Gastroesophageal sphincter (tissue), 4 donors: Measurements from ENCODE around the gene ADCY2. TPM values are rescaled to one million over a fixed set of nuclear protein-coding genes. Genes with fewer than 3 reads are reported as not detected.
A peak's percentile ranks its signal among the peaks of the same experiment; 100 is the strongest.

ENCODE experiments used
- ATAC-seq: fragments of 150-250 bp; one replicate; pipeline ENCODE4 v1.9.1; 2016; ENCODE audit warnings: mild to moderate bottlenecking, moderate library complexity
- H3K27ac ChIP-seq, 4 donors: fragments of 200-600 bp; sonication (generic) in 3 of 4; 1 replicate in 3 of 4; 2 replicates in 1 of 4; pipeline ENCODE4 v1.5.1; 2016 to 2019
- H3K27me3 ChIP-seq: fragments of 200-600 bp; sonication (generic); one replicate; pipeline ENCODE4 v1.5.1; 2019
- H3K36me3 ChIP-seq, 2 donors: fragments of 200-600 bp; sonication (generic); one replicate each; pipeline ENCODE4 v1.5.1; 2019; ENCODE audit warnings: control low read depth in 1 of 2
- H3K4me1 ChIP-seq, 3 donors: fragments of 200-600 bp; sonication (generic); 1 replicate in 2 of 3; 2 replicates in 1 of 3; pipeline ENCODE4 v1.5.1; 2016 to 2019; ENCODE audit warnings: control low read depth in 2 of 3
- H3K4me3 ChIP-seq, 2 donors: fragments of 200-600 bp; sonication (generic); one replicate each; pipeline ENCODE4 v1.5.1; 2019; ENCODE audit warnings: mild to moderate bottlenecking in 1 of 2, moderate library complexity in 1 of 2
- H3K9me3 ChIP-seq, 3 donors: fragments of 200-600 bp; sonication (generic); one replicate each; pipeline ENCODE4 v1.5.1; 2017 to 2019; ENCODE audit warnings: control low read depth in 2 of 3
- CTCF ChIP-seq, 4 experiments: fragments of 200-600 bp in 2 of 4; fragments of 450-650 bp in 2 of 4; sonication (generic) in 1 of 4; IDR thresholded peaks; one replicate each; pipeline ENCODE4 v1.5.1; 2017 to 2019; ENCODE audit warnings: antibody characterized with exemption in 4 of 4, mild to moderate bottlenecking in 2 of 4, moderate library complexity in 2 of 4
- EP300 ChIP-seq: sonication (generic); formaldehyde crosslinking; IDR thresholded peaks from one replicate; pipeline ENCODE4 v1.6.1; 2017; ENCODE audit warnings: antibody characterized with exemption, mild to moderate bottlenecking
- POLR2A ChIP-seq, 2 donors: fragments of 450-650 bp; IDR thresholded peaks; one replicate each; pipeline ENCODE4 v1.6.1; 2017; ENCODE audit warnings: antibody characterized with exemption in 2 of 2, mild to moderate bottlenecking in 2 of 2, moderate library complexity in 1 of 2
- POLR2AphosphoS5 ChIP-seq: sonication (generic); formaldehyde crosslinking; IDR thresholded peaks from one replicate; pipeline ENCODE4 v1.6.1; 2017; ENCODE audit warnings: antibody characterized with exemption
- WGBS, 2 donors: methylation state at CpG; one replicate each; pipeline ENCODE4 v1.1.5; 2018; ENCODE audit warnings: low coverage in 1 of 2; 5-methylcytosine and 5-hydroxymethylcytosine counted together
- total RNA-seq, 4 donors: library from RNA; depleted of rRNA; stranded (reverse); fragments of >200 nt; gene quantifications; one replicate each; pipeline ENCODE4 v1.1.0, GENCODE V29; 2016

The ADCY2 gene
- total RNA-seq, 4 donors from 2014 or later: 5.8 to 15.9 (median 8.9) TPM

- Histone ChIP-seq H3K27ac (no peak overlapping the region), H3K4me3 (no peak overlapping the region), H3K9me3 (peaks cover 0 to 11% (median 0%) of the 10 kb centered on the region in 3 donors), H3K4me1 (no peaks in the 10 kb centered on the region), H3K36me3 (no peaks in the 10 kb centered on the region), H3K27me3 (no peaks in the 10 kb centered on the region)
- 59 to 60% methylated on average over 2 of the region's 4 CpGs for WGBS, 2 donors
- ATAC-seq: no peak
- no peak for TF ChIP-seq POLR2A (IDR thresholded peaks at IDR 0.05)
- no peak for TF ChIP-seq POLR2AphosphoS5
- TF ChIP-seq EP300: no peak
- TF ChIP-seq CTCF (IDR thresholded peaks at IDR 0.05): no peak
Observed at GRCh38 chr5:7638456-7638855, 242.5 kb downstream of the ADCY2 start.

DNA sequence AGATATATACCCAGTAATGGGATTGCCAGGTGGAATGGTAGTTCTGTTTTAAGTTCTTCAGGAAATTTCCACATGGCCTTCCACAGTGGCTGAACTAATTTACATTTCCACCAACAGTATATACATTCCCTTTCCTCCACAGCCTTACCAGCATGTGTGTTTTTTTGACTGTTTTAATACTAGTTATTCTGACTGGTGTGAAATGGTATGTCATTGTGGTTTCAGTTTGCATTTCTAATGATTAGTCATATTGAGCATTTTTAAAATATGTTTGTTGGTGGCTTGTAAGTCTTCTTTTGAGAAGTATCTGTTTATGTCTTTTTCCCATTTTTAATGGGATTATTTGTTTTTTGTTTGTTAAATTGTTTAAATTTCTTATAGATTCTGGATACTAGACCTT, 246.1 kb downstream of the ADCY2 start:
- TF ChIP-seq POLR2A (IDR thresholded peaks at IDR 0.05): no peak
- no peak for TF ChIP-seq POLR2AphosphoS5
- TF ChIP-seq EP300: no peak
- no peak for TF ChIP-seq CTCF (IDR thresholded peaks at IDR 0.05)

DNA sequence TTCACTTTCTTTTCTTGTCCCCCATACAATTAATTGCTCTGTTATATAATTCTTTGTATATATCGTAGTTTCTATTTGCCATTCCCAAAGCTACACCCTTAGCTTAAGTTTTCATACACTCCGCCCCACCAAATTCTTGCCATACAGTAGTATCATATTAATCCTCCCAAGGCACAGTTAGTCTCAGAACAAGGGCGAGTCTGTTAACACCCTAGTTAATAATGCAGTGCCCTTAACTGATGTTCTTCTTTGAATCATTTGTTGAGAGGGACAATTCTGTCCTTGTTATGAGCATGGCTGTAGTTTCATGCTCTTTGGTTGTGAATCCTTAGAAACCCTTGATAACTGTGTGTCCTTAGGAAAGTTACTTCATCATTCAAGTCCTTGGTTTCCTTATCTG, 248.8 kb downstream of the ADCY2 start:
- no peak for ATAC-seq
- WGBS, 2 donors: 83 to 90% methylated on average over 3 of the region's 3 CpGs

More for the DNA sequence above, 246.1 kb downstream of the ADCY2 start:
- H3K9me3 ChIP-seq: peaks cover 0 to 11% (median 0%) of the 10 kb centered on the region in 3 donors
- H3K27ac ChIP-seq: no peak overlapping the region
- H3K4me3 ChIP-seq: no peak overlapping the region
- no peaks in the 10 kb centered on the region for H3K4me1 ChIP-seq
- no peaks in the 10 kb centered on the region for H3K27me3 ChIP-seq
- no peaks in the 10 kb centered on the region for H3K36me3 ChIP-seq
- no peak for ATAC-seq

DNA sequence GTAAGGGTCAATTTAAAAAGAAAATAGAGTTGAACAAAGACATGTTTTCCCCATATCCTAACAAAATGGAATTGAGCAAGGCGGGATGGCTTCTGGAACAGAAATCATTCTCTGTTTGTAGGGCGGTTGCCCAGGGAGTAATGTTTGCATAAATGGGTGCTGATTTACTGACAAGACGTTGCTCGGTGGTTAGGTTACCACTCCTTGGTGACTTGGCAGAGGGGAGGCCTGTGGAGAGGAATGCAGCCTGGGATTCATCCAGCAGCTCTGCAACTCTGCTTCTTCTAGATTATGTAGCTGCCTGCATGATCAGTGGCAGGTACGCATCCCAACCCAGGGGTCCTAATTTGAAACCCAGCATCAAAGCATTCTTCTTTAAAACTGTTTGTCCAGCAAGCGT, 254.8 kb downstream of the ADCY2 start:
- Histone ChIP-seq H3K9me3 (no peaks in the 10 kb centered on the region), H3K27me3 (no peaks in the 10 kb centered on the region), H3K4me1 (peaks cover 0 to 7% (median 0%) of the 10 kb centered on the region in 3 donors), H3K36me3 (no peaks in the 10 kb centered on the region), H3K27ac (peak overlapping the region in 2 of 4 donors; percentile 25 to 37), H3K4me3 (no peak overlapping the region)
- TF ChIP-seq CTCF (IDR thresholded peaks at IDR 0.05) (no peak), POLR2AphosphoS5 (no peak), POLR2A (IDR thresholded peaks at IDR 0.05) (no peak), EP300 (no peak)
- ATAC-seq: no peak
- WGBS, 2 donors: 23 to 59% methylated on average over 6 of the region's 6 CpGs

More for the DNA sequence above, 248.8 kb downstream of the ADCY2 start:
- no peaks in the 10 kb centered on the region for H3K4me1 ChIP-seq
- no peaks in the 10 kb centered on the region for H3K36me3 ChIP-seq
- TF ChIP-seq POLR2A (IDR thresholded peaks at IDR 0.05) (no peak), CTCF (IDR thresholded peaks at IDR 0.05) (no peak), EP300 (no peak), POLR2AphosphoS5 (no peak)
- H3K9me3 ChIP-seq: peaks cover 0 to 11% (median 0%) of the 10 kb centered on the region in 3 donors
- H3K4me3 ChIP-seq: no peak overlapping the region
- H3K27me3 ChIP-seq: no peaks in the 10 kb centered on the region
- H3K27ac ChIP-seq: no peak overlapping the region

- WGBS, 2 donors: 85 to 94% methylated on average over 3 to 4 of the region's 6 CpGs
- TF ChIP-seq CTCF (IDR thresholded peaks at IDR 0.05) (no peak), EP300 (no peak), POLR2A (IDR thresholded peaks at IDR 0.05) (no peak), POLR2AphosphoS5 (no peak)
- Histone ChIP-seq H3K9me3 (no peaks in the 10 kb centered on the region), H3K4me3 (no peak overlapping the region), H3K27me3 (no peaks in the 10 kb centered on the region), H3K4me1 (peaks cover 0 to 7% (median 0%) of the 10 kb centered on the region in 3 donors), H3K36me3 (no peaks in the 10 kb centered on the region), H3K27ac (no peak overlapping the region)
- no peak for ATAC-seq
Observed at GRCh38 chr5:7653046-7653445, 257.1 kb downstream of the ADCY2 start.
